ENCODE results near the gene KBTBD8. TPM values are rescaled to one million over a fixed set of nuclear protein-coding genes. Genes with fewer than 3 reads are reported as not detected.

The KBTBD8 gene
- total and polyA plus RNA-seq, 3 donors from 2014 or later, result 8.4 to 12.2 (median 10.0) TPM

GRCh38 chr3:67001086-67001861 is 3.2 kb downstream of the KBTBD8 start:
- no peak for DNase-seq
- no peaks in the 10 kb centered on the region for H3K4me1 ChIP-seq
- no peaks in the 10 kb centered on the region for H3K36me3 ChIP-seq (ENCODE audit: low read depth, missing control alignments)
- intact Hi-C loops (cut with DNase I; ENCODE audit: low total_unique reads), result no loop called here
- no peak overlapping the region for H3K4me3 ChIP-seq
- no peaks in the 10 kb centered on the region for H3K27me3 ChIP-seq
- no peaks in the 10 kb centered on the region for H3K9me3 ChIP-seq
- TF ChIP-seq CTCF (IDR thresholded peaks at IDR 0.05), result no peak
- no peak for TF ChIP-seq POLR2A (IDR thresholded peaks at IDR 0.05)
- H3K27ac ChIP-seq, result no peak overlapping the region
- WGBS, 2 donors, result 88 to 90% methylated on average over 8 of the region's 8 CpGs

- DNase-seq, result no peak
- H3K27ac ChIP-seq, result no peak overlapping the region
- TF ChIP-seq CTCF (IDR thresholded peaks at IDR 0.05) (no peak), POLR2A (IDR thresholded peaks at IDR 0.05) (no peak)
- WGBS, 2 donors, result 94 to 100% methylated on average over 1 of the region's 1 CpG
- intact Hi-C loops (cut with DNase I; ENCODE audit: low total_unique reads), result no loop called here
- no peaks in the 10 kb centered on the region for H3K36me3 ChIP-seq (ENCODE audit: low read depth, missing control alignments)
- no peaks in the 10 kb centered on the region for H3K4me1 ChIP-seq
- no peaks in the 10 kb centered on the region for H3K27me3 ChIP-seq
- H3K9me3 ChIP-seq, result no peaks in the 10 kb centered on the region
- H3K4me3 ChIP-seq, result no peak overlapping the region
Observed at GRCh38 chr3:67005974-67006373, 7.9 kb downstream of the KBTBD8 start.

GRCh38 chr3:67006460-67006859 is 8.4 kb downstream of the KBTBD8 start:
- WGBS, 2 donors, result 62 to 66% methylated on average over 5 of the region's 5 CpGs
- no peaks in the 10 kb centered on the region for H3K9me3 ChIP-seq
- no peaks in the 10 kb centered on the region for H3K4me1 ChIP-seq
- no peak overlapping the region for H3K27ac ChIP-seq
- no peaks in the 10 kb centered on the region for H3K27me3 ChIP-seq
- intact Hi-C loops (cut with DNase I; ENCODE audit: low total_unique reads), result no loop called here
- no peak for DNase-seq
- H3K36me3 ChIP-seq (ENCODE audit: low read depth, missing control alignments), result no peaks in the 10 kb centered on the region
- no peak overlapping the region for H3K4me3 ChIP-seq
- TF ChIP-seq POLR2A (IDR thresholded peaks at IDR 0.05) (no peak), CTCF (IDR thresholded peaks at IDR 0.05) (no peak)

GRCh38 chr3:67008388-67008787 is 10.3 kb downstream of the KBTBD8 start:
- Histone ChIP-seq H3K27ac (no peak overlapping the region), H3K9me3 (no peaks in the 10 kb centered on the region), H3K4me1 (no peaks in the 10 kb centered on the region), H3K4me3 (no peak overlapping the region), H3K36me3 (ENCODE audit: low read depth, missing control alignments) (no peaks in the 10 kb centered on the region), H3K27me3 (no peaks in the 10 kb centered on the region)
- TF ChIP-seq CTCF (IDR thresholded peaks at IDR 0.05), result no peak
- no peak for TF ChIP-seq POLR2A (IDR thresholded peaks at IDR 0.05)
- 70 to 78% methylated on average over 2 of the region's 2 CpGs for WGBS, 2 donors
- intact Hi-C loops (cut with DNase I; ENCODE audit: low total_unique reads), result no loop called here
- no peak for DNase-seq

- WGBS, 2 donors, result 69 to 72% methylated on average over 3 of the region's 3 CpGs
- Histone ChIP-seq H3K36me3 (ENCODE audit: low read depth, missing control alignments) (no peaks in the 10 kb centered on the region), H3K27ac (no peak overlapping the region), H3K9me3 (no peaks in the 10 kb centered on the region), H3K4me1 (no peaks in the 10 kb centered on the region), H3K4me3 (no peak overlapping the region), H3K27me3 (no peaks in the 10 kb centered on the region)
- TF ChIP-seq POLR2A (IDR thresholded peaks at IDR 0.05) (no peak), CTCF (IDR thresholded peaks at IDR 0.05) (no peak)
- DNase-seq, result no peak
- intact Hi-C loops (cut with DNase I; ENCODE audit: low total_unique reads), result no loop called here
Observed at GRCh38 chr3:67009716-67010115, 11.6 kb downstream of the KBTBD8 start.

Measured in testis (tissue), 3 donors.